Fibroblast of upper back skin (primary cell): ENCODE results near the gene HSD17B7.
A peak's percentile ranks its signal among the peaks of the same experiment; 100 is the strongest.

ENCODE experiments used
- DNase-seq: peaks from one replicate; pipeline ENCODE4 v3.0.0-alpha.2; 2013

The HSD17B7 gene

DNA sequence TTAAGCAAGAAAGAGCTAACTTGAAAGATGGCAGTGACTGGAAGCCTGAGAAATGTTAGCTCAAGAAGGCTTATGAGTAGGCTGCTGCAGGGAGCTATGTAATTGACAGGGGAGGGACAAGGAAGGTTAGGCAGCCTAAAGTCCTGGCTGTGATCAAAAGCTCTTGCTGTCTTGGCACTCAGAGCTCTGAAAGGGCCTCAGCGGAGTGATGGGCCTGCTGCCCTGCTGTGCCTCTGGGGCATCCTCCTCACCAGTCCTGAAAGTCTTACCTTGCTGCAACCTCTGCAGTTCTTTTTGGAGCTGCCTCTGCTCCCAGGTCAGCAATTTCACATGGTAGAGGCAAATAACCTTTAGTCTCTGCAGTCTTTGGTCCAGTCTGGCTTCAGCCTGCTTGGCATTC is 68.7 kb downstream of the HSD17B7 start:
- DNase-seq = no peak

DNA sequence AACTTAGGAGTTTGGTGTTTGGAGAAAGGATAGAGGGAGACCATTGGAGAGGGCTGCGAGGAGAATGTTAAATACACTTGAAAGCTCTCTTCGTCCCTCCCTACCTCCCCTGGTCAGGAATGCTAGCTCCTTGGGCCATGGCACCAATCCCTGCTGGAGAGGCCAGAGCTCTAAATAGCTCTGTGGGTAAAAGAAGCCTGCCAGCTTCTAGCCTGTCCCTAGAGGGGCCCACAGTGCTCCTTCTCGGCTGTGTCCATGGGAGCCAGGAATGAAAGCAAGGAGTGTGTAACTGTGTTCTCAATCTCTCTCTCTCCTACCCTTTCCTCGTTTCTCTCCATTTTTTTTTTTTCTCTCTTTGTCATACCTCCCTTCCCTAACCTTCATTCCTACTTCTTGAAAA is 70.6 kb downstream of the HSD17B7 start, which contains the start of gene CCDC190:
TSS of gene CCDC190 (minus strand) at position 75 of the 400 bp plus-strand sequence. CDS start 1,529 bp downstream, outside the sequence.
- DNase-seq = peak; percentile 17

DNA sequence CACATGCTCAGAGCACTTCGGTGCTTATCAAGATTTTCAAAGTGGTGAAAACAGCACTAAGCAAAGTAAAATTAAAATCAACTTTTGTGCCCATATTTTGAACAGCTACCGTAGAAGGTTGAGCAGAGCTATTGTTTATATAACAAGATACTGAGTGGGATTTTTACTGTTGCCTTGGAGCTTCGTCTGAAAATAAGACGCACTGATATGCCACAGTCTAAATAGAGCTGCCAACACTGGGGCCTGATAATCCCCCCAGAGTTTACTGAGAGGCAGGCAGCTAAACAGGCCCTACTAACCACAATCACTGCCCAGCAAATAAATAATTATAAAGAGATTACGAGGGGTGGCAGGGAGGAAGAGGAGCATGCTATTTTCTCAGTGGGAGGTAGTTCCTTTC is 71.1 kb downstream of the HSD17B7 start:
- no peak for DNase-seq
